Activated naive CD8-positive, alpha-beta T cell (primary cell): ENCODE measurements around the gene MAST1.

Experiments
- H3K27ac Mint-ChIP-seq: one replicate; pipeline ENCODE4 v1.8.0; 2021; ENCODE audit warnings: mixed read lengths
- H3K27me3 Mint-ChIP-seq: one replicate; pipeline ENCODE4 v1.8.0; 2021; ENCODE audit warnings: mixed read lengths
- H3K36me3 Mint-ChIP-seq: one replicate; pipeline ENCODE4 v1.8.0; 2021; ENCODE audit warnings: mixed read lengths
- H3K4me1 Mint-ChIP-seq: one replicate; pipeline ENCODE4 v1.8.0; 2021; ENCODE audit warnings: low read depth, mixed read lengths
- H3K4me3 Mint-ChIP-seq: one replicate; pipeline ENCODE4 v1.8.0; 2021; ENCODE audit warnings: mild to moderate bottlenecking, mixed read lengths
- H3K9me3 Mint-ChIP-seq: one replicate; pipeline ENCODE4 v1.8.0; 2021; ENCODE audit warnings: low read depth, mixed read lengths

Gene MAST1

DNA sequence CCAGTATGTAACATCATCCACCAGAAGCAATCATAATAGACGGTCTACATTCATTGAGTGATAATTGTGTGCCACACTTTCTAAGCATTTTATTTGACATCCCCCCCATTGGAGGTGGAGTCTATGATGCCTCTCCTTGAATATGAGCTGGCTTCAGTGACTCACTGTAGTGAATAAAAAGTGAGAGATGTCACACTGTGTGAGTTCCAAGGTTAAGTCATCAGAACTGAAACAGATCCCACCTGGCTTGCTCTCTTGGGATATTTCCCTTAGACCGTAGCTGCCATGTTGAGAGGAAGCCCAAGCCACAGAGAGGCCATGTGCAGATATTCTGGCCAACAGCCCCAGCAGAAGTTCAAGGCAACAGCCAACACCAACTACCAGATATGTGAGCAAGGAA lies 16.6 kb upstream of the MAST1 start:
- Mint-ChIP-seq H3K36me3 (peaks cover 5% of the 10 kb centered on the region), H3K4me3 (no peak overlapping the region), H3K27me3 (peaks cover 17% of the 10 kb centered on the region), H3K27ac (no peak overlapping the region), H3K9me3 (no peaks in the 10 kb centered on the region), H3K4me1 (peaks cover 8% of the 10 kb centered on the region)

GRCh38 chr19:12825254-12826131 lies 12.8 kb upstream of the MAST1 start:
- H3K4me1 Mint-ChIP-seq = peaks cover 8% of the 10 kb centered on the region
- no peaks in the 10 kb centered on the region for H3K9me3 Mint-ChIP-seq
- H3K36me3 Mint-ChIP-seq = peaks cover 3% of the 10 kb centered on the region
- H3K27ac Mint-ChIP-seq = no peak overlapping the region
- peaks cover 27% of the 10 kb centered on the region for H3K27me3 Mint-ChIP-seq
- peak overlapping the region; percentile 57 for H3K4me3 Mint-ChIP-seq

DNA sequence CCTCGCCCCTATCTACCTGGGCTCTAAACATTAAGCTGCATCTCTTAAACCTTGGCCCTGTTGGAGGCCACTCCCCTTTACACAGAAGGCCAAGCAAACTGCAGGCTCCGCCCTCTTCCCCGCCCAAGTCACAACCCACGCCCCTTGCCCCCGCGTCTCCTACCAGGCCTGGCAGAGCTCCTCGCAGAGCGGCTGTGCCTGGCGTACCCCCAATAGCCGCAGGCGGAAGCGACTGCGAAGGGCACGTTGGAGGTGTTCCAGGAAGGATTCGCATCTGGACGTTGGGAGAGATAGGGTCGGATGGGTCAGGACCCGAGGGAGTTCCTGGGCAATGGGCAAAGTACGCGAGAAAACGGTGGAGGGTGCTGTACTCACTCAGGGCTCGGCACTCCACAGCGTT lies 9.8 kb upstream of the MAST1 start:
- Mint-ChIP-seq H3K4me3 (no peak overlapping the region), H3K9me3 (no peaks in the 10 kb centered on the region), H3K27ac (no peak overlapping the region), H3K27me3 (peaks cover 47% of the 10 kb centered on the region), H3K4me1 (peaks cover 21% of the 10 kb centered on the region), H3K36me3 (peaks cover 2% of the 10 kb centered on the region)

DNA sequence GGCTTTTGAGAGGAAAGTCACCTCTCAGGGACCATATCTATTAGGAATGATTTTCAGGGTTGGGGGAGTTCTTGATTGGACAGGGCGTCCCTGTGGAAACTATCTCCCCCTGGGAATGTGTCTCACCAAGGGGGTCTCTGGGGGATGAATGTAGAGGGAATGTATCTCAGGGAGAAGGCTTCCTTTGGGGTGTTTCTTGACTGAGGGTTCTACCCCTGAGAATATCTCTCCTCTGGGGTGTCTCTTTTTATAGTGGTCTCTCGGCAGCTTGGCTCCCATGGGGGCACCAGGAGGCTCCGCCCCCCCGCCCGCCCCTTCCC lies 4.9 kb upstream of the MAST1 start:
- Mint-ChIP-seq H3K4me1 (peaks cover 28% of the 10 kb centered on the region), H3K9me3 (no peaks in the 10 kb centered on the region), H3K36me3 (peaks cover 2% of the 10 kb centered on the region), H3K27ac (peak overlapping the region; percentile 28), H3K4me3 (peak overlapping the region; percentile 48), H3K27me3 (peaks cover 55% of the 10 kb centered on the region)

- Mint-ChIP-seq H3K27ac (no peak overlapping the region), H3K36me3 (peaks cover 2% of the 10 kb centered on the region), H3K4me1 (peaks cover 29% of the 10 kb centered on the region), H3K9me3 (no peaks in the 10 kb centered on the region), H3K27me3 (peaks cover 55% of the 10 kb centered on the region), H3K4me3 (peak overlapping the region; percentile 71)
Measured at GRCh38 chr19:12833738-12834565, 4.4 kb upstream of the MAST1 start.

DNA sequence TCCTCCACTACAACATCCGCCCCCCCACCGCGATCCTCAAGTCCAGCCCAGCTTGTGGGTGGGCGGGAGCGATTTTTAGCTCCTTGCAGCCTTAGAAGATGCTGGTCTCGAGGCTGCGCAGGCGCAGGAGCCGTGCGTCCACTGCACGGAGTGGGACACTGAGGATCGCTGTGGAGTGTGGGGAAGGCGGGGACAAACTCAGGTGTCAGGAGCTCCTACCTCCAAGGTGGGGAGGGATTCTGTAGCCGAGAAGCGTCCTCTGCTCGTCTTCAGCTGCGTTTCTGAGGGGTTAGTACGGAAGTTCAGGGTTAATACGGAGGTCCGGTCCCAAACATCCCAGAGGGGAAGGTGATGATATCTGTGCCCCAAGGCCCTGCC lies 3.8 kb upstream of the MAST1 start, which contains the start of gene RTBDN:
RTBDN (minus strand) TSS at position 14 of the 378 bp plus-strand sequence. CDS start 4,600 bp downstream, outside the sequence.
- peak within 1 kb of the TSS; percentile 71 for H3K4me3 Mint-ChIP-seq
- H3K4me1 Mint-ChIP-seq = peaks cover 35% of the 10 kb centered on the region
- no peak within 1 kb of the TSS for H3K27ac Mint-ChIP-seq
- peaks cover 5% of the 10 kb centered on the region for H3K36me3 Mint-ChIP-seq
- H3K27me3 Mint-ChIP-seq = peaks cover 58% of the 10 kb centered on the region
- H3K9me3 Mint-ChIP-seq = no peaks in the 10 kb centered on the region

DNA sequence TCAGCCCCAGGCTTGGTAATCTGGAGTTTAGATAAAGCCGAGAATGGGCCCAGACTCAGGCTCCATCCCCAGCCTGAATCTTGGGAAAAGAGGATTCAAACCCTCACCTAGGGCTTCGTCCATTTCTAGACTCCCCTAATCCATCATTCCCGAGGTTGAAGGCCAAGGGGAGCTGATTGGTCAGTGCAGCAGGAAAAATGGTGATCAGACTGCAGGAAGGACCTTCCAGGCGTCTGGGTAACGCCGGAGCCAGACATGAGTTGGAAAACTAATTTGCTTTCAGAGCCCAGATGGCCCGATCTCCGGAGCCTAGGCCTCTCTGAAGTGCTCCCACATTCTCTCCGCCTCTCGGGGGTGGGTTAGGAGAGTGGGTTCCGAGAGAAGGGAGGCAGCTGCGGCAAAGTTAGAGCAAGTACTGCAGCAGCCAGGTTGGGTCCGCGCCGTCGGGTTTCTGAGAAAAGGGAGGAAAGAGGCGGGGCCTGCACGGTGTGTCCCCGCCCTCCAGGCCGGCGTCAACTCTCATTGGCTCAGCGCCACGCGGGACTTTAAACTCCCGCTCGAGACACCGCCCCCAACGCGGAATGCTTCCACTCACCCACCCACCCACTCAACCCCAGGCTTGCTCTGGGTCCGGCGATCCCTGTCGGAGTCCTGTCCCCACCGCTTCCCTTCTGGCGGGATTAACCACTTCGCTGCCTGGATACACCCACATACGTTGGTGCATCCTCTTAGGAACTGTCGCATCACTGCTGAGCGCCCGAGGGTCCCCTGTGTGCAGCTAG lies 3.1 kb upstream of the MAST1 start:
- peaks cover 5% of the 10 kb centered on the region for H3K36me3 Mint-ChIP-seq
- no peak overlapping the region for H3K27ac Mint-ChIP-seq
- peaks cover 59% of the 10 kb centered on the region for H3K27me3 Mint-ChIP-seq
- H3K4me3 Mint-ChIP-seq = peak overlapping the region; percentile 71
- peaks cover 36% of the 10 kb centered on the region for H3K4me1 Mint-ChIP-seq
- no peaks in the 10 kb centered on the region for H3K9me3 Mint-ChIP-seq

- H3K9me3 Mint-ChIP-seq = no peaks in the 10 kb centered on the region
- H3K4me1 Mint-ChIP-seq = peaks cover 47% of the 10 kb centered on the region
- no peak overlapping the region for H3K27ac Mint-ChIP-seq
- peaks cover 58% of the 10 kb centered on the region for H3K27me3 Mint-ChIP-seq
- H3K36me3 Mint-ChIP-seq = peaks cover 5% of the 10 kb centered on the region
- no peak overlapping the region for H3K4me3 Mint-ChIP-seq
Measured at GRCh38 chr19:12836529-12836863, 1.8 kb upstream of the MAST1 start.

DNA sequence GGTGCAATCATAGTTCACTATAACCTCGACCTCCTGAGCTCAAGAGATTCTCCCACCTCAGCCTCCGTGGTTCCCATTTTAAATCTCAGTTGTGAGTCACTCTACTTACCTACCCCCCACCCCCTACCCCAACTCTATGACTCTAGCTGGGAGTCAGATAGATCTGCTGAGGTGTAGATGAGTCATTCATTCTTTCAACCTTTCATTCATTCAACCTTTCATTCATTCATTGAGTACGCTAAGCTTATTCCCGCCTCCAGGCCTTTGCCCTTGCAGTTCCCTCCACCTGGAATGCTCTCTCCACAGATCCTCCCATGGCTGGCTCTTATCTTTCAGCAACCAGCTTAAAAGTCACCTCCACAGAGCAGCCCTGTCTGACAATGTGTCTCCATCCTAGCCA lies 1.1 kb upstream of the MAST1 start:
- Mint-ChIP-seq H3K9me3 (no peaks in the 10 kb centered on the region), H3K27ac (no peak overlapping the region), H3K27me3 (peaks cover 57% of the 10 kb centered on the region), H3K4me3 (peak overlapping the region; percentile 38), H3K36me3 (peaks cover 3% of the 10 kb centered on the region), H3K4me1 (peaks cover 48% of the 10 kb centered on the region)

GRCh38 chr19:12838886-12839756 lies 806 bp downstream of the MAST1 start:
- no peaks in the 10 kb centered on the region for H3K9me3 Mint-ChIP-seq
- peaks cover 41% of the 10 kb centered on the region for H3K4me1 Mint-ChIP-seq
- peak overlapping the region; percentile 84 for H3K4me3 Mint-ChIP-seq
- H3K36me3 Mint-ChIP-seq = peaks cover 3% of the 10 kb centered on the region
- peaks cover 60% of the 10 kb centered on the region for H3K27me3 Mint-ChIP-seq
- no peak overlapping the region for H3K27ac Mint-ChIP-seq

DNA sequence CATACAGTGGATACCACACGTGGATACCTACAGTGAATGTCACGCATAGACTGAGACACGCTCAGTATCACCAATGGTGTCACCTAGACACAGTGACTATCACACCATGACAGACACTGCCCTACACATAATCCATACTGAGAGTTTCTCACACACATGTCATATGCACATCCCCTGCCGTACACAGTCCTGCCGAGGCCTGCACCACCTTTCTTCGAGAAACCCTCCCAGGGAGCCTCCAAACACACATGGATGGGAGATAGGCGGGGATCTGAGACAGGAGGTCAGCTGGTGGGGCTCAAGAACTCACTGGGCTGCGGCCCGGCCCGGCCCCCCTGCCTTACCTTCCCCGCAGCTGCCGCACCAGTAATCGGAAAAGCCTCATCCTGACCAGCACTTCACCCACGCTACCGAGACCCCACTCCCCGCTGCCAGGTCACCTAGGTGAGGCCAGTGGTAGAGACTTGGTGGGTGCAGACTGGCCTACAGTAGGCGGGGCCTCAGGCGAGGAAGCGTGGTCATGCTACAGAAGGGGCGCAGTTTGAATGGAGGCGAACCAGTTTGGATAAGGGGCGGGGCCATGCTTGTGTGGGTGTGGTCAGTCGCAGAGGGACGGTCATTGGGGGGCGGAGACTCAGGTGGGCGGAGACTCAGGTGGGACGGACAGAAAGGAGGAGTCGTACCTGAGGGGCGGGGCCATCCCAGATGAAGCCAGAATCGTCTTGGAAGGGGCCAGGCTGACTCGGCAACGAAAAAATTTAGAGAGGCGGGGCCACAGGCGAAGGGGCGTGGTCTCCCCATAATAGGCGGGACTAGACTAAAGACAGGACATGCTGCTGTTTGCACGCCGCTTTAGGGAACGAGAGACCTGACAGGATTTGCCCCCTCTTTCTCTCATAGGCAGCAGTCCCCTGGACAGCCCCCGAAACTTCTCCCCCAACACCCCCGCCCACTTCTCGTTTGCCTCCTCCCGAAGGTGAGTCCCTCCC lies 2.1 kb downstream of the MAST1 start:
- Mint-ChIP-seq H3K36me3 (peaks cover 3% of the 10 kb centered on the region), H3K27ac (no peak overlapping the region), H3K27me3 (peaks cover 58% of the 10 kb centered on the region), H3K4me1 (peaks cover 36% of the 10 kb centered on the region), H3K4me3 (peak overlapping the region; percentile 34), H3K9me3 (no peaks in the 10 kb centered on the region)

- H3K4me3 Mint-ChIP-seq = peak overlapping the region; percentile 44
Measured at GRCh38 chr19:12841094-12841493, 2.8 kb downstream of the MAST1 start.

GRCh38 chr19:12842511-12842910 lies 4.2 kb downstream of the MAST1 start:
- Mint-ChIP-seq H3K36me3 (peaks cover 3% of the 10 kb centered on the region), H3K27me3 (peaks cover 49% of the 10 kb centered on the region), H3K27ac (no peak overlapping the region), H3K4me1 (peaks cover 31% of the 10 kb centered on the region), H3K9me3 (no peaks in the 10 kb centered on the region), H3K4me3 (no peak overlapping the region)

More at GRCh38 chr19:12841094-12841493, 2.8 kb downstream of the MAST1 start:
- H3K9me3 Mint-ChIP-seq = no peaks in the 10 kb centered on the region
- no peak overlapping the region for H3K27ac Mint-ChIP-seq
- H3K4me1 Mint-ChIP-seq = peaks cover 36% of the 10 kb centered on the region
- H3K36me3 Mint-ChIP-seq = peaks cover 3% of the 10 kb centered on the region
- H3K27me3 Mint-ChIP-seq = peaks cover 56% of the 10 kb centered on the region
